DMS153 (cell line): ENCODE measurements around the gene LRRIQ1.
A peak's percentile ranks its signal among the peaks of the same experiment; 100 is the strongest.
"Not testable (repeated sequence)": the region's sequence is repeated elsewhere in the genome, so short reads cannot be mapped to it uniquely, and the experiment has no call there.

Experiments
- DNase-seq: peaks from one replicate; lab custom pipeline; 2025; lab: John Stamatoyannopoulos, UW

Gene LRRIQ1

DNA sequence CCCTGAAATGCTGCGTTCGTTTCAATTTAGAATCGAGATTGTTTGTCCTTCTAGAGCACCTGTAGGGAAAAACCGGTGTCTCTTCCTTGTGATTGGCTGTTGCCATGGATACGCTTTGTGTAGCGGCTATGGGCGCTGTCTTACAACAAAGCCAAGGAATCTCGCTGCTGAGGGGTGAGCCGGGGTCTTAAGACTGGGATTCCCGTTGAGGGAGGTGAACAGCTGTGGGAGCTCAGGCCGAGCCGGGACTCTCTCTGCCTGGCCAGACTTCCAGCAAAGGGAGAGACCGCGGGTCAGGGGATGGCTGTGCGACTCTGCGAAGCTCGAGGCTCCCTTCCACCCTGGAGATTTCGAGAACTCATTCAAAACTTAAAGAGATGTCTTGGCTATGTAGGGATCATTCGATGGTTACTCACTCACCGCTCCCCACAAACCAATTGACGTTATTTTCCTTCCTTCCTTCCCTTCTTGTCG is at the start of gene LRRIQ1, which contains the start of gene TSPAN19:
Gene LRRIQ1, plus strand, starts transcription at position 118 of the 474 bp plus-strand sequence. CDS start 1,826 bp downstream, outside the sequence.
Gene TSPAN19, minus strand, starts transcription at position 44 of the 474 bp plus-strand sequence. CDS start 6,331 bp downstream, outside the sequence.
- peak; percentile 87 for DNase-seq

DNA sequence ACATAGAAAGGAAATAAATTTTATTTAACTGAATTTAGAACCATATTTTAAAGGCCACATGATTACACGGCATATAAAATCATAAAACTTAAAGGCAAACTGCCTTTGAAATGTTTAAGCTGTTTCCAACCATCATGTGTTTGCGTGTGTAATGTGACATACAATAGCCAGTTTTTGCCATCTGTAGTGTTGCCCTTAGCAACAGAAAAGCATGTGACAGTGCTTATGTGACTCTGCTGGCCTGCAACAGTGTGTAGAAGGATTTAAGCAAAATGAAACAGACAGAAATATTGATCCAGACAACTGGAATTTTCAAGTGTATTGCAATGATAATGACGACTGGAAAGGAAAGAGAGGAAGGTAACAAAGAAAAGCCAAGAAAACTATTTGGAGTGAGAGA is 49.6 kb upstream of the LRRIQ1 start:
- peak; percentile 71 for DNase-seq

DNA sequence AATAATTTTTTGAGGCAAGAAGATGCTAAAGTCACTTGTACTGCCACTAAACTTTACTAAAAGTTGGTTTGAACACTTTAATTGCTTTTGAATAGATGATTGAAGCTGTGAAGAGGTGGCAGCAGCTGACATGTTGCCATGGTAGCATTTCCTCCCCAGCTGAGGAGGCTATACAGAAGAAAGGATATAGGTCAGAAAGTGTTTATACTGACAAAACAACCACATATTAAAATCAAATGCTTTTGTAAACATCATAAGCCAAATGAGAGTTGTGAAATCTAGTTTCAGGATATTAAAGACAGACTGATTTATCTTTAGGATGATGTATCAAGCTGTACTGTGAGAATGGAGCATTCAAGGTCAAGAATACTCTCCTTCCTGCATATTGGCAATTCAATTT is 41.7 kb upstream of the LRRIQ1 start:
- peak; percentile 43 for DNase-seq

- no peak for DNase-seq
These were observed 40.5 kb upstream of the LRRIQ1 start for GRCh38 chr12:84995641-84996040.

GRCh38 chr12:84996759-84997158 is 39.4 kb upstream of the LRRIQ1 start:
- DNase-seq, result no peak

- DNase-seq, result no peak
These were observed 37.8 kb upstream of the LRRIQ1 start for GRCh38 chr12:84998341-84998740.

DNA sequence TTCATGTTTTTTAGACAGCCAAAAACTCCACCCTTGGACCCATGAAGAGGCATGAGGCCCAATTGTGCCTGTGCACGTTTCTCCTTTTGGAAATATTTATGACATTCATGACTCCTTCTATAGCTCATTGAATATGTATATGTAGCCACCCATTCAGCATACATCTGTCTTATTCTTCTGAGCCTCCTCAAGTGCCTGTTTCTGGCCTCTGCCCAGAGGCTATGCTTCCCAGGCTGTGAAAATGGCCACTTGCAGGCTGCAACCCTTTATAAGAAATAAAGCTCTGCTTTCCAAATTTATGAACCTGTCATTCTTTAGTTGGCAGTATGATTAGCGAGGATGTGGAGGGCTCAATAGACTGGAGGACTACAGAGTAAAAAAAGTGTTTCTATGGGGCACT is 35.4 kb upstream of the LRRIQ1 start:
- DNase-seq, result no peak

DNA sequence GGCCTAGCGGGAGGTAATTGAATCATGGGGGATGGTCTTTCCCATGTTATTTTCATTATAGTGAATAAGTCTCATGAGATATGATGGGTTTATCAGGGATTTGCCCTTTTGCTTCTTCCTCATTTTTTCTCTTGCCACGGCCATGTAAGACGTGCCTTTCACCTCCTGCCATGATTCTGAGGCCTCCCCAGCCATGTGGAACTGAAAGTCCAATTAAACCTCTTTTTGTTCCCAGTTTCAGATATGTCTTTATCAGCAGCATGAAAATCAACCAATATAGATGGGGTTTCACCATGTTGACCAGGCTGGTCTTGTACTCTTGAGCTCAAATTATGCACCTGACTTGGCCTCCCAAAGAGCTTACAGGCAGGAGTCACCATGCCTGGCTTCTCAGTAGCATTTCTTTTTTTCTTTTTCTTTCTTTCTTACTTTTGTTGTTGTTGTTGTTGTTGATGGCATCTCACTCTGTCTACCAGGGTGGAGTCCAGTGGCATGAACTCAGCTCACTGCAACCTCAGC is 33.3 kb upstream of the LRRIQ1 start:
- no peak for DNase-seq

DNA sequence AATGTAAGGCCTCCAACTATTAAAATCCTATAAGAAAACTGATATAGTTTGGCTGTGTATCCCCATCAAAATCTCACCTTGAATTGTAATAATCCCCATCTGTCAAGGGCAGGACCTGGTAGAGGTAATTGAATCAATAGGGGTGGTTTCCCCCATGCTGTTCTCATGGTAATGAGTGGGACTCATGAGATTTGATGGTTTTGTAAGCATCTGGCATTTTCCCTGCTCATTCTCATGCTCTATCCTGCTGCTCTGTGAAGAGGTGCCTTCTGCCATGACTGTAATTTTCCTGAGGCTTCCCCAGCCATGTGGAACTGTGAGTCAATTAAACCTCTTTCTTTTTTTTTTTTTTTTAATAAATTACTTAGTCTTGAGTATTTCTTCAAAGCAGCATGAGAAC is 31.9 kb upstream of the LRRIQ1 start:
- no peak for DNase-seq

GRCh38 chr12:85005047-85005446 is 31.1 kb upstream of the LRRIQ1 start:
- not testable (repeated sequence) for DNase-seq

DNA sequence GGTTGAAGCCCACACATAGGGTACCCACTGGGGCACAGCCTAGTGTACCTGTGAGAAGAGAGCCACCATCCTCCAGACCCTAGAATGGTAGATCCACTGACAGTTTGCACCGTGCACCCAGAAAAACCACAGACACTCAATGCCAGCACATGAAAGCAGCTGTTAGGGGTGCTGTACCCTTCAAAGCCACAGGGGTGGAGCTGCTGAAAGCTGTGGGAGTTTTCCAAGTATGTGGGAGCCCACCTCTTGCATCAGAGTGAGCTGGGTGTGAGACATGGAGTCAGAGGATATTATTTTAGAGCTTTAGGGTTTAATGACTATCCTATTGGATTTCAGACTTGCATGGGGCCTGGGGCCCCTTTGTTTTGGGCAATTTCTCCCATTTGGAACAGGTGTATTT is 30.5 kb upstream of the LRRIQ1 start:
- no peak for DNase-seq

- DNase-seq, result no peak
These were observed 29.9 kb upstream of the LRRIQ1 start for GRCh38 chr12:85006206-85006605.

- DNase-seq, result no peak
These were observed 28.3 kb upstream of the LRRIQ1 start for GRCh38 chr12:85007836-85008235.

GRCh38 chr12:85016413-85016812 is 19.7 kb upstream of the LRRIQ1 start:
- no peak for DNase-seq

- DNase-seq, result no peak
These were observed 19.0 kb upstream of the LRRIQ1 start for GRCh38 chr12:85017133-85017532.

DNA sequence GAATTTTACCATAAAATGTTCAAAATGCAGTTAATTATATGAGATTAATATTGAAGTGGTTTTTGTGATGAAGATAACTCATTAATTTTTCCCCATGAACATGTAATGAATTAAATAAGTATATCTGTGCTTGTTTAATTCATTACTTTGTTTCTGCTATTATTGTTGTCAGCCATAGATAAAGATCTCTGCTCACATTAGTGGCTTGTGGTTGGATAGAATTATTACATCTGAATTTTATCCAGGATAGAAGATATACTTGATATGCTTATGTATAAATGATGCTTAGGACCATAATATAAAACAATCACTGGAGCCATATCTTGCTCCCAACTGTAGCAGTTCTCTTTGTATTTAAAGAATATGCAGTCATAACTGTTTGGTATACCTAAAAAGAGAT is 18.5 kb upstream of the LRRIQ1 start:
- no peak for DNase-seq

DNA sequence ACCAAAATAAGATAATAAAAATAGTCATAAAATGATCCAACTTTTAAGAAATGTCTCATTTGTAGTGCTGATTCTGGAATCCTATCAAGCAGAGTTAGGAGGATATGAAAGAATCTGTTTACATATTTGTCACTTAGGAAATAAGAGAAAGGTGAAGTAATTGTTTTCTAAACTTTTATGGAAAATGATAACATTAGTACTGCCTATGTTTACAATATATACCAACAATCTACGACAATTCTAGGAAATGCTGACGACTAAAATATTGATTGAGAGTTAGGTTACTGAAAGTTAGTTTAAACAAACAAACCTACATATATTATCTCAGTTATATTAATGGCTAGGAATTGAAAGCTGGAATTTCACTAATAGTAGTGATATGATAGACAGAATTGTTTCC is 18.1 kb upstream of the LRRIQ1 start:
- no peak for DNase-seq

GRCh38 chr12:85029456-85029855 is 6.7 kb upstream of the LRRIQ1 start:
- no peak for DNase-seq

- DNase-seq, result no peak
These were observed 582 bp downstream of the LRRIQ1 start for GRCh38 chr12:85036733-85037132.

GRCh38 chr12:85041395-85041794 is 5.2 kb downstream of the LRRIQ1 start:
- DNase-seq, result no peak

DNA sequence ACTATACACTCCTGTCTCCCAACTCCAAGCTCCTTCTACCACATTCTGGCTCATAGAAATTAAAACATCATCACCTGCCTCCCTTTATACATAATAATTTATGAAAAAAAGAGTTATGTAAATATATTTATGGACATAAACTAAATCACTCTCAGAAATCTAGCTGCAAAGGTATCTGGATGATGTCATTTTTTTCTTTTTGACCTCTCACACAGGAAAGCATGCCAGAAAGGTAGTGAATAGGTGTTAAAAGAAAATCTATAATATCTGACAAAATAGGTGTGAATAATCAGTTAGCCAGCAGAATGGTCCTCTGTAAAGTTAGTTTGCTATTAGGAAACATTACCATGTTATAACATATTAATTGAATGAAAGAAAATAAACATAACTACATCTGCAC is 7.7 kb downstream of the LRRIQ1 start:
- no peak for DNase-seq

GRCh38 chr12:85057370-85057963 is 21.3 kb downstream of the LRRIQ1 start:
- DNase-seq, result no peak

DNA sequence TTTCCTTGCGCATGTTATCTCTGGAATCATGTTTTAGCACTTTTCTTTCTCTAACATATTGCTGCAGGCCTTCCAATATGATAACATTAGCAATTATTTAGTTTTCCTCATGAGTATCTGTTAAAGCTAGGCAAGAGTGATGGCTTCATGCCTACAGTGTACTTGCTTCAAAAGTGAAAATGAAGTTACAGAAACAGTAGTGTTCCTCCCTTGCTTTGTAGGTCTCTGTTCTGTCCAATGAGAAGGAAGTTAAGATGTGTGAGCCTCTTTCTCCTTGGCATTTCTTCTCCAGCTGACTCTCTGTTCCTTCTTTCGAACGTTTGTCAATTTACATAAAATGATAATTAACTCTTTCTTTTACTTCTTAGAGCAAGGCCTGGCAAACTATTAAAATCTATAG is 22.2 kb downstream of the LRRIQ1 start:
- DNase-seq, result no peak

DNA sequence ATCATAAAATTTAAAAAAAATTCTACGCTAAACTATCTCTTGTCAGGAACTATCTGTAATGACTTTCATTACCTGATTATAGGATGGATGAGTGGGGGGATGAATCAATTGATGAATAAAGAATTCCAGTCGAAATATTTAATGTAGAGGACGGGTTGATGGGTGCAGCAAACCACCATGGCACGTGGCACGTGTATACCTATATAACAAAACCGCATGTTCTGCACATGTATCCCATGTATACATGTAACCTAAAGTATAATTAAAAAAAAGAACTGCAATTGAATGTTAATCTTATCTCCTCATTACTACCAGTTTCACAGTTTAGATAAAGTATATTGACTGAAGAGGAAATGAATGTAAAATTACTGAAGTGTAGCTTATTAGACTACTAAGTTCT is 23.4 kb downstream of the LRRIQ1 start:
- no peak for DNase-seq
